Spleen (tissue), 7 donors: ENCODE results near the gene CBFA2T2.

Experiments used
- CTCF ChIP-seq, 11 experiments: fragments of 200-600 bp in 7 of 11; fragments of 450-650 bp in 4 of 11; sonication (generic) in 4 of 11; IDR thresholded peaks in 8 of 11; conservative IDR thresholded peaks in 3 of 11; 1 replicate in 7 of 11; 2 replicates in 4 of 11; pipeline versions ENCODE4 v1.4.0 to v1.8.0; 2016 to 2021; ENCODE audit warnings: antibody characterized with exemption in 11 of 11, inconsistent platforms in 4 of 11, mild to moderate bottlenecking in 1 of 11
- POLR2A ChIP-seq, 3 donors: fragments of 450-650 bp; IDR thresholded peaks; one replicate each; pipeline ENCODE4 v1.5.1; 2017; ENCODE audit warnings: antibody characterized with exemption in 3 of 3, mild to moderate bottlenecking in 1 of 3
- POLR2AphosphoS5 ChIP-seq, 3 donors: sonication (generic); formaldehyde crosslinking; IDR thresholded peaks; one replicate each; pipeline ENCODE4 v1.5.1; 2017; ENCODE audit warnings: antibody characterized with exemption in 3 of 3
- donor health status: DM: no; HTN: no; CAD: no; lungs with moderate emphysema.
- donor health status: DM: no; HTN: no; CAD: no.
- donor health status: DM: no; HTN: no; CAD: no.

- TF ChIP-seq POLR2A (IDR thresholded peaks at IDR 0.05): no peak
- no peak for TF ChIP-seq CTCF (IDR thresholded peaks at IDR 0.05 in 8 of 11, conservative IDR thresholded peaks at IDR 0.05 in 3 of 11)
- no peak for TF ChIP-seq POLR2AphosphoS5 (IDR thresholded peaks at IDR 0.05)
These were observed 86.7 kb downstream of the CBFA2T2 start for GRCh38 chr20:33576432-33577125.
